Fibroblast of peridontal ligament (primary cell): Measurements from ENCODE around the gene PTX4.
"Not testable (repeated sequence)": the region's sequence is repeated elsewhere in the genome, so short reads cannot be mapped to it uniquely, and the experiment has no call there.

Experiments
- DNase-seq: peaks from one replicate; pipeline ENCODE4 v3.0.0-alpha.2; 2010; ENCODE audit errors: extremely low read depth

Gene PTX4

GRCh38 chr16:1443980-1444729 is 44.6 kb downstream of the PTX4 start, which contains the start of gene CCDC154:
CCDC154 (minus strand) TSS chr16:1444556; CDS start chr16:1444322, 234 bp downstream.
- no peak for DNase-seq

DNA sequence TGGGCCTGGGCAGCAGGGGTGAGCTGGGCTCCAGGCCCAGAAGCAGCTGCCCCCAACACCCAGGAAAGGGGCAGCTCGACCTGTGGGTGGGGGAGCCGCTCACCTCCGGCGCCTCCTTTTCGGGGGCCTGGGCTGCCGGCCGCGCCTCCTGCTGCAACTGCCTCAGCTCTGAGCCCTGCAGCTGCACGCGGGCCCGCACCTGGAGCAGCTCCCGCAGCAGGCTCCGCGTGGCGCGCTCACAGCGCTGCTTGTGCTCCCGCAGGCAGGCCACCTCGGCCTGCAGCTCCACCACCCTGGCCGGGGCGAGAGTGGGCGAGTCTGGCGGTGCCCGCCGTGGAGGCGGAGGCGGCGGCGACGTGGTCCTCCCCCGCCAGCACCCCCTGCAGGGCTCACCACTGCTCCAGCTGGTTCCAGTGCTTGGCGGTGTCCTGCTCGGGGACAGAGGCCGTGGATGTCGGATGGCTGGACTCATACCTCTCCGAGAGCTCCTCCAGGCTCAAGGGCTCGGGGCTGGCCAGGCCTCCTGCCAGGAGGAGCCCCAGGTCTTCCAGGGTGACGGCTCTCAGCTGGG is 45.3 kb downstream of the PTX4 start:
- DNase-seq, result no peak

- DNase-seq, result no peak
These were observed 46.0 kb downstream of the PTX4 start for GRCh38 chr16:1442697-1443096.

DNA sequence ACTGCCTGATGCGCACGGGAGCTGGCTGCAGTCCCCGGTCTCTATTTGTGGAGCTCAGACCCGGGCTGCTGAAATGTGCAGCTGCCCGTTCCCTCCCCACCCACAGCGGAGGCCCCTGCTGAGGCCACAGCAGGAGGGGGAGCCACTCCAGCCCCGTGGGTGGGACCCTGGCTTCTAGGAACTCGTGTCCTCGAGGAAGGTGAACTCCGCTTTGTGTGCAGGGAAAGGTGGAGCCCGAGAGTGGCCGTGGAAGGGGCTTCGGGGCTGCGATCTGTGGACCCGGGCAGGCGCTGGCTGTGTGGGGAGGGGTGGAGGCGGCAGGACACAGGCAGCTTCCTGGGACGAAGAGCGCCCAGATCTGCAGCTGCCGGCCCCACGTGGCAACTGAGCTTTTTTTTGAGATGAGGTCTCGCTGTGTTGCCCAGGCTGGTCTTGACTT is 47.3 kb downstream of the PTX4 start:
- DNase-seq, result no peak

- DNase-seq, result not testable (repeated sequence)
These were observed 49.1 kb downstream of the PTX4 start for GRCh38 chr16:1439699-1440074.

DNA sequence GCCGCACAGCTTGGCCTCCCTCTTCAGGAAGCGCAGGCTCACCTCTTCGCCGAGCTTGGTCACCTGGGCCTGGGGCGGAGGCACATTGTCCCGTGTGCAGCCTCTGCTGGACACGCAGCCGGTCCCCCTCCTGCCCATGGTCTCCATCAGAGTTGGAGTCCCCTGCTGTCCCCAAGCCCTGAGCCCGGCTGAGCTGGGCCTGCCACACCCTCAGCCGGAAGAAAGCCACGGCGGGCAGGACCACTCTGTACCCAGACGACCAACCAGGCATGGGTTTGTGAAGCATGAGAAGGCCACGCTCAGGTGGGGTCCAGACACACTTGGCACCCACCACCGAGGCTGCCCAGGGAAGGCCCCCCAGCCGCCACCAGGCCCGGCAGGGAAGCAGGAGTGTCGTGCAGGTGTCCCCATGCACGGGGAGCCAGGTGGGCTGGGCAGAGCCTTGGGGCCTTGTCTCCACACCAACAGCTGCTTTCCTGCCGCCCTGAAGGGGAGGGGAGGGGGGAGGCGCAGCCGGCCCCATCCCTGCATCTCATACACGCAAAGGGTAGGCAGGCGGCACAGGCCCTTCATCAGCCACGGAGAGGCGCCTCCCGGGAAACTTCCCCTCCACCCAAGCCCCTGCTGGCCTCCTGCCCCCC is 49.6 kb downstream of the PTX4 start:
- no peak for DNase-seq

DNA sequence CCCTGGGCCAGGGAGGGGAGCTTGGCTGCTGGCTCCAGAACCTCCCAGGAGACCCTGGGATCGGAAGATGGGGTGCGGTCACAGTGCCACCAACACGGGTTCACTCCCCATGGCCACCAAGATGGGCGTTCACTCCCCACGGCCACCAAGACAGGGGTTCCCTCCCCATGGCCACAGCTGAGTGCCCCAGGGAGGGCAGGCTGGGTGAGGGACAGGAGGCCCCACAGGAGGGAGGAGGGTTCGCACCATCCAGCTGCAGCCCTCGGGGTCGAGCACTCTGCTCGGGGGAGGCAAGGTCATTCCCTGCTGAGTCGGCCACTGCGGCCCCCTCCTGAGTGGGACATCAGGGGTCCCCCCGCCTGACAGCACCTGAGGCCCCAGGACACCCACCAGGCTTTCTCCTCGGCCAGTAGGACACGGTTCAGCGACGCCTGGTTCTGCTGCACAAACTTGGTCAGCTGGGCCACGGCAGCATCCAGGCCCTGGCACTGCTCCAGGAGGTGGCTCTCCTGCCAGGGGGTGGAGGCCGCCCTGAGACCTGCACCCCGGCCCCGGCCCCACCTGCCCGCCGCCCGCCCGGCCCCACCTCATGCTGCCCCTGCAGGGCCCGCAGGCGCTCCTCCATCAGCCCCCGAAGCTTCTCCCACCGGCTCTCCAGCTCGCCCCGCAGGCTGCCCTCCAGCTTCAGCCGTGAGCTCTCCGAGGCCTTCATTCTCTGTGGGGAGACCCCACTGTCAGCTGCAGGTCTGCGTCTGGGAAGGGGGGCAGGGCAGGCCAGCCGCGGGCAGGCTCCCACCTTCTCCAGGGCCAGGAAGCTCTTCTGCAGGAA is 50.3 kb downstream of the PTX4 start:
- DNase-seq, result no peak

DNA sequence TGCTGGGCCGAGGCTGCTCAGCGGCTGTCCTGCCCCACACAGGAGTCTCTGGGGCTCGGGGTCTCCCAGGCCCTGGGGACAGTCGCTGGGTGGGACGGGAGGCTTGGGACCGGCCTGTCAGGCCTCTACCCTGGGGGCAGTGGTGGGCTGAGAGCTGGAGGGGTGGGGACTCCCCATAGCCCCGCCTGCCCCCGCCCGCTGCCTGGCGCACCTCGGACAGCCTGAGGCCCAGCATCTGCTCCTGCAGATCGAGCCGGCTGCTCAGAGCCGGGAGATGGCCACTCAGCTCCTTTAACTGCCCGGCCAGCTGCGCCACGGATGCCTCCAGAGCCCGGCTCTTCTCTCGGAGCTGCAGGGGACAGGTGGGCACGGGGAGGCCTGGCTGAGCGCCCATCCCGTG is 51.1 kb downstream of the PTX4 start:
- DNase-seq, result no peak

DNA sequence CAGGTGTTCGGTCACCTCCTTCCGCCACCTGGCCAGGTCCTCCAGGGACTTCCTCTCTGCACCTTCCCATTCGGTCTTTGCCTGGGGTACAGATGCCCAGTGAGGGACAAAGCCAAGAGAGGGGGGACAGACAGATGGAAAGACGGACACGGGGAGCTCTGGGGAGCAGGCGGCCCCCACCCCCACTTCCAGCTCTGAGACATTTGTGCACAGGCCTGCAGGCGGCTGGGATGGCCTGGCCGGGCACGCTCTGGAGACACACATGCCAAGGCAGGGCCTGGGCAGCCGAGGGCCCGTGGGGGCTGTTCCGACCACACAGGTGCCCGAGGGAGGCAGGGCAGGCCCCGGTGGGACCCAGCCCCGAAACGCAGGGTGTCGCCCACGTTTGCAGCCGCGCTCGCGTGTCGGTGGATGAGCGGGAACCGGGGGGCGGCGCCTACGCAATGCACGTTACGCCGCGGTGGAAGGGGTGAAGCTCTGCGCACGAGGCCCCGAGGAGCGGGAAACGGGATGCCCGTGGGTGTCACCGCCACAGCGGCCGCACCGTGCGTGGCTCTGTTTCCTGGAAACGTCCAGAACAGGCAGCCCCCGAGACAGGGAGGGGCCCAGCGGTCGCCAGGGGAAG is 51.9 kb downstream of the PTX4 start:
- DNase-seq, result no peak

DNA sequence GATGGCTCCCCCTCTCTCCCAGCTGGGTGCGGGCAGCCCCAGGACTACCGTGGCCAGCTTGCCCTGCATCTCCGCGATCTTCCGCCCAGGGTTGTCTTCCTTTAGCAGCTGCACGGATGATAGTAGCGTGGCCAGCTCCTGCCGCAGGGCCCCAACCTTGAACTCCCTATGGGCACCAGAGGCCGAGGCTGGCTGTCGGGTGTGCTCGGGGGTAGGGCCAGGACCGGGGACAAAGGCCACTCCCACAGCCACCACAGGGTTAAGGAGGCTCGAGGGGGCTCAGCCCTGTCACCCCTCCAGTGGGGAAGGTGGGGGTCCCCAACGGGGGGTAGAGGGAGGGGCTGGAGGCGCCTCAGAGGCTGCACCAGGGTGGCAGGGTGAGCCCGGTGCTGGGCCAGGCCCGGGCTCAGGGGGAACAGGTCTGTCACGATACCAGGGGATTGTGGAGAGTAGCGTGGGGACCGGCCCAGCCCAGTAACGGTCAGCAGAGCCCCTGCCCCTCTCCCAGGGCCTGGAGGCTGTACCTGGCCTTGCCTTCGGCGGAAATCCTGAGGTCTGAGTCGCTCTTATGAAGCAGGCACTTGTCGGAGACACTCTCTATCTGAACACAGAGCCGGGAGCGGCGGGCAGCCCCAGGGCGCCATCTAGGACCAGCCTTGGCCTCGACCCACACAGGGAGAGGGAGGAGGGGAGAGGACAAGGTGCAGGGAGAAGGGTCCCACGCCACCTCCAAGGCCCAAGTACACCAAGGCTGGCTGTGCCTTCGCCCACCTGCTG is 52.6 kb downstream of the PTX4 start:
- no peak for DNase-seq
